Nephron (organoid): ENCODE data around the gene NRP2.

Experiments used
- H3K27ac Mint-ChIP-seq, 3 experiments: 2 replicates each; pipeline ENCODE4 v1.8.0; 2020; ENCODE audit warnings: mixed read lengths in 3 of 3, mild to moderate bottlenecking in 2 of 3, moderate library complexity in 1 of 3
- H3K27me3 Mint-ChIP-seq: 2 replicates; pipeline ENCODE4 v1.8.0; 2021; ENCODE audit warnings: low read depth, mild to moderate bottlenecking, moderate library complexity, mixed read lengths
- H3K36me3 Mint-ChIP-seq: 2 replicates; pipeline ENCODE4 v1.8.0; 2020; ENCODE audit warnings: low read depth, mixed read lengths
- H3K4me1 Mint-ChIP-seq: 2 replicates; pipeline ENCODE4 v1.8.0; 2020; ENCODE audit warnings: mixed read lengths
- H3K4me3 Mint-ChIP-seq, 3 experiments: 2 replicates each; pipeline ENCODE4 v1.8.0; 2020; ENCODE audit warnings: mild to moderate bottlenecking in 3 of 3, mixed read lengths in 3 of 3, moderate library complexity in 2 of 3
- H3K9me3 Mint-ChIP-seq: 2 replicates; pipeline ENCODE4 v1.8.0; 2020; ENCODE audit warnings: mixed read lengths
- CTCF ChIP-seq, 3 experiments: fragments of 200-600 bp; sonication (generic); IDR thresholded peaks; one replicate each; pipeline ENCODE4 v1.5.0; 2021; ENCODE audit warnings: antibody characterized with exemption in 3 of 3; ENCODE audit not compliant: unreplicated experiment in 3 of 3

NRP2 gene

GRCh38 chr2:205640716-205641115 lies 41.6 kb upstream of the NRP2 start:
- Mint-ChIP-seq H3K36me3 (no peaks in the 10 kb centered on the region), H3K4me3 (no peak overlapping the region), H3K27me3 (no peaks in the 10 kb centered on the region), H3K9me3 (peaks cover 6% of the 10 kb centered on the region), H3K27ac (no peak overlapping the region), H3K4me1 (peaks cover 26% of the 10 kb centered on the region)
- no peak for TF ChIP-seq CTCF (IDR thresholded peaks at IDR 0.05; ENCODE audit: unreplicated experiment in 3 of 3)

GRCh38 chr2:205642599-205643356 lies 39.5 kb upstream of the NRP2 start:
- H3K4me3 Mint-ChIP-seq: no peak overlapping the region
- H3K27ac Mint-ChIP-seq: peak overlapping the region in 2 of 3 experiments; percentile 15 to 23
- peaks cover 30% of the 10 kb centered on the region for H3K4me1 Mint-ChIP-seq
- H3K27me3 Mint-ChIP-seq: peaks cover 7% of the 10 kb centered on the region
- no peaks in the 10 kb centered on the region for H3K36me3 Mint-ChIP-seq
- H3K9me3 Mint-ChIP-seq: peaks cover 6% of the 10 kb centered on the region
- TF ChIP-seq CTCF (IDR thresholded peaks at IDR 0.05; ENCODE audit: unreplicated experiment in 3 of 3): no peak

GRCh38 chr2:205643391-205643885 lies 38.9 kb upstream of the NRP2 start:
- Mint-ChIP-seq H3K4me1 (peaks cover 31% of the 10 kb centered on the region), H3K27me3 (peaks cover 8% of the 10 kb centered on the region), H3K27ac (peak overlapping the region; percentile 15 to 20 (median 15)), H3K4me3 (peak overlapping the region in 1 of 3 experiments; percentile 28), H3K9me3 (peaks cover 6% of the 10 kb centered on the region), H3K36me3 (no peaks in the 10 kb centered on the region)
- TF ChIP-seq CTCF (IDR thresholded peaks at IDR 0.05; ENCODE audit: unreplicated experiment in 3 of 3): no peak

- no peak for TF ChIP-seq CTCF (IDR thresholded peaks at IDR 0.05; ENCODE audit: unreplicated experiment in 3 of 3)
- peak overlapping the region in 2 of 3 experiments; percentile 15 to 20 for H3K27ac Mint-ChIP-seq
- H3K36me3 Mint-ChIP-seq: no peaks in the 10 kb centered on the region
- peaks cover 8% of the 10 kb centered on the region for H3K27me3 Mint-ChIP-seq
- peaks cover 31% of the 10 kb centered on the region for H3K4me1 Mint-ChIP-seq
- peaks cover 6% of the 10 kb centered on the region for H3K9me3 Mint-ChIP-seq
- no peak overlapping the region for H3K4me3 Mint-ChIP-seq
Measured at GRCh38 chr2:205644018-205644417, 38.3 kb upstream of the NRP2 start.

- H3K27ac Mint-ChIP-seq: no peak overlapping the region
- H3K4me3 Mint-ChIP-seq: no peak overlapping the region
- H3K4me1 Mint-ChIP-seq: peaks cover 31% of the 10 kb centered on the region
- TF ChIP-seq CTCF (IDR thresholded peaks at IDR 0.05; ENCODE audit: unreplicated experiment in 3 of 3): no peak
- no peaks in the 10 kb centered on the region for H3K36me3 Mint-ChIP-seq
- no peaks in the 10 kb centered on the region for H3K9me3 Mint-ChIP-seq
- H3K27me3 Mint-ChIP-seq: peaks cover 18% of the 10 kb centered on the region
Measured at GRCh38 chr2:205646680-205647079, 35.6 kb upstream of the NRP2 start.

- no peak for TF ChIP-seq CTCF (IDR thresholded peaks at IDR 0.05; ENCODE audit: unreplicated experiment in 3 of 3)
- peaks cover 27% of the 10 kb centered on the region for H3K27me3 Mint-ChIP-seq
- no peak overlapping the region for H3K27ac Mint-ChIP-seq
- H3K36me3 Mint-ChIP-seq: no peaks in the 10 kb centered on the region
- H3K4me3 Mint-ChIP-seq: no peak overlapping the region
- peaks cover 10% of the 10 kb centered on the region for H3K4me1 Mint-ChIP-seq
- no peaks in the 10 kb centered on the region for H3K9me3 Mint-ChIP-seq
Measured at GRCh38 chr2:205650450-205650849, 31.9 kb upstream of the NRP2 start.
